GM10847 (cell line): Measurements from ENCODE around the gene ABCG1.

Experiments
- POLR2A ChIP-seq: IDR thresholded peaks from 2 replicates; pipeline ENCODE4 v1.6.1; 2011; ENCODE audit not compliant: insufficient read length; ENCODE audit errors: extremely low read depth

ABCG1 gene

DNA sequence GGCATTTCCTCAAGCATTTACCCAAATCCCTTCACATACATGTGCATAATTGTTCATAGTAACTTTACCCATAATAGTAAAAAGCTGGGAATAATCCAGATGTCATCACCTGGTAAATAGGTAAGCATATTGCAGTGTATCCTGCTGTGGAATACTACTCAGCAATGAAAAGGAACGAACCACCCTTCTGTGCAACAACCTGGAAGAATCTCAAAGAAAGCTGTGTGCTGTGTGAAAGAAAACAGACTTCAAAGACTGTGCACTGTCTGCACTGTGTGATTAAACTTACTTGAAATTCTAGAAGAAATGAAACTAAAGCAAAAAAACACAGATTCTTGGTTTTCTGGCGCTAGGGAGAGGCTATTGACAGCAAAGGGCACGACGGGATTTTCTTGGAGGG, 118.3 kb downstream of the ABCG1 start:
- TF ChIP-seq POLR2A, result no peak

DNA sequence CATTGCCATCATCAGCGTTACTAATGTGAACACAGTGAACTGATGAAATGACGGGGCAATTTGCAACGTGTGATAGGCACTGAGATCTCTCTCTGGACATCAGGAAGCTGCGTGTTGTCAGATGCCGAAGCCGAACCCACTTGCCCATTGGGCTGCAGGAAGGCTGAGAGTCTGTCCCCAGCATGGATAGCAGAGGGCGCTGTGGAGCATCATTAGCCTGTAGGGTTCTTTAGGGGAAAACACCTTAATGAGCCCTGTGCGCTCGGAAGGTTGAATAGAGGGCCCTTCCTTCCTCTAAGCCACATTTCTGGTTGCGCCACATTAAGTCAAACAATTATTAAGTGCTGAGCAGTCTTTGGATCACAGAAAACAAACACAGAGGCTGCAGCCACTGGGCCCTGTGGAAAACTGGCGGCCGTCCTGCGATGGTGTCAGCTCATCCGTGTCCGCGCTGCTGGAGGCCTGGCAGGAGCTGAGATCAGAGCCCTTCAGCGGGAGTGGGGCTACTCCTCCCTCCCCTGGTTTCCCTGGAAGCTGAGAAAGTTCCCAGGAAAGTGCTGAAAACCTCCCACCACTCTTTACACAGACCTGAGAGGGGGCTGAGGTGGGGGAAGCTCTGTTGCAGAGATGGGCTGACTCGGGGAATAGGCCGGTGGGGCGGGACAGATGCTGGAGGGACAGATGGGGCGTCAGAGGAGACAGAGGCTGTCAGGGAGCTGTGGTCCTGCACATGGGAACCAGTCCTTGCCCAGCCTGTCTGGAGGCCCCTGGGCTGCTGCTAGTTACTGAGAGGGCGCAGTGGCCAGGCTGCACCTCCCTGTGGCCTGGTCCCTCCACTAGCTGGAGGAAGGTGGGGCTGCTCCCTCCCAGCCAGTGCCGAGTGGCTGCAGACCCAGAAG, 119.1 kb downstream of the ABCG1 start:
- TF ChIP-seq POLR2A, result no peak

DNA sequence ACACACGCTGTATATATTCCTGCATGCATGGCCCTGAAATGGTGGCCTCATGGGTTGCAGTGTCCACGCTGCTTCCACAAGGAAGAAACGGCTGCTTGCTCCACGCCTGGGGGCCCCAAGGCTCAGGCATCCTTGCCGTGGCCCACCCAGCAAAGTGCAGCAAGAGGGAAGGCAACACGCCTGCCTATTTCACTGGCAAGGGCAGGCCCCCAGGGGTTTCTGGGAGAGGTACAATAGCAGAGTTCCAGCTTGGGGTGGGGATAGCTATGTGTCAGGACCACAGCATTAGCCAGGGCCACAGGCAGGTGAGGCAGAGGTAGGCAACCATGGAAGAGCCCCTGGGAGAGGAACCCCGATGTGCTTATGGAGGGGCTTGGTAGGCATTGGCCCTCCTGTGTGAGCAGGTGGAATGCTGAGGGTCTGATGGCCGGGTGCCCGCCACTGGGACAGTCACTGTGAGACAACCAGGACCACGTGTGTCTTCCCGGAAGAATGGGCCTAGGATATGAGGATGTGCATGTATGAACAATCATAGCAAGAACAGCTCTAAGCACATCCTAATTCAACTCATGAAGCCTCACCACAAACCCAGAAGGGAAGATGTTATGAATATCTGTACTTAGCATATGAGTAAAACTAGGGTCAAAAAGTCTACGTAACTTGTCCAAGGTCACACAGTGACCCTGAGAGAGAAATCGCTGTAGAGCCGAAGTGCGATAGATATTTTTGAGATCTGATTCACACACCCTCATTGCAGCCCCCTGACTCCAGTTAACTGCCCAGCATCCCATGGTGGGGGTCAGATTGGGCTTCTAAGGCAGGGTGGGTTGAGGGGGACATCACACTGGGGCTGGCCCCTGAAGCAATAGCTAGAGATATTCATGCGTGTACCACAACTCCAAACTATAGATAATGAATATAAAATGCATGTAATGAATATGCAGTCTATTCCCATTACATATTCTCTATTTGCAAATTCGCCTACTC, 120.1 kb downstream of the ABCG1 start:
- TF ChIP-seq POLR2A, result no peak

DNA sequence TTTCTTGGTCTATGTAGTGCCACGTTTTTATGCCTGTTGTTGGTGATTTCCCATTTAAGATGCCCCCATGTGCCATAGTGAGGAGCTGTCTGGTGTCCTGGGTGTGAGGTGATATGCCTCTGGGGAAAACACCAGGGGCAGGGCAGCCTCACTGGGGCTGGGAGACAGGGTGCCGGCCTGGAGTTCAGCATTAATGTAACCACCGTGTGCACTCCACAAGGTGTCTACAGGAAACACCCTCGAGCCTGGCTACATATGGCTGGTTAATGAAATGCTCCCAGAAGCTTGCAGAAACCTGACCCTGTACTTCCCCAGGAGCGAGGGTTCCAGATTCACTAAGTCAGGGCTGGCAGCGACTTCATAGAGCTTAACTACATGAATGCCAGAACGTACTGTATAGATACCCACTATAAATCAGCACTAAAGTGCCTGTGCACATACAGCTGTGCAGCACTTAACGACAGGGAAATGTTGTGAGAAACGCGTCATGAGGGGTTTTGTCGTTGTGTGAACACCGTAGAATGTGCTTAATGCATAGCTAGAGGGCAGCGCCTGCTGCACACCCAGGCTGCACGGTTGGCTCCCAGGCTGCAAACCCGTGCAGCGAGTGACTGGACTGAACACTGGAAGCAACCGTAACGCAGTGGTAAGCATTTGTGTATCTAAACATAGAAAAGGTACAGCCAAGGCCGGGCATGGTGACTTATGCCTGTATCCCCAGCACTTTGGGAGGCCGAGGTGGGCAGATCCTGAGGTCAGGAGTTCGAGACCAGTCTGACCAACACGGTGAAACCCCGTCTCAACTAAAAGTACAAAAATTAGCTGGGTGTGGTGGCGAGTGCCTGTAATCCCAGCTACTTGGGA, 121.5 kb downstream of the ABCG1 start:
- no peak for TF ChIP-seq POLR2A

DNA sequence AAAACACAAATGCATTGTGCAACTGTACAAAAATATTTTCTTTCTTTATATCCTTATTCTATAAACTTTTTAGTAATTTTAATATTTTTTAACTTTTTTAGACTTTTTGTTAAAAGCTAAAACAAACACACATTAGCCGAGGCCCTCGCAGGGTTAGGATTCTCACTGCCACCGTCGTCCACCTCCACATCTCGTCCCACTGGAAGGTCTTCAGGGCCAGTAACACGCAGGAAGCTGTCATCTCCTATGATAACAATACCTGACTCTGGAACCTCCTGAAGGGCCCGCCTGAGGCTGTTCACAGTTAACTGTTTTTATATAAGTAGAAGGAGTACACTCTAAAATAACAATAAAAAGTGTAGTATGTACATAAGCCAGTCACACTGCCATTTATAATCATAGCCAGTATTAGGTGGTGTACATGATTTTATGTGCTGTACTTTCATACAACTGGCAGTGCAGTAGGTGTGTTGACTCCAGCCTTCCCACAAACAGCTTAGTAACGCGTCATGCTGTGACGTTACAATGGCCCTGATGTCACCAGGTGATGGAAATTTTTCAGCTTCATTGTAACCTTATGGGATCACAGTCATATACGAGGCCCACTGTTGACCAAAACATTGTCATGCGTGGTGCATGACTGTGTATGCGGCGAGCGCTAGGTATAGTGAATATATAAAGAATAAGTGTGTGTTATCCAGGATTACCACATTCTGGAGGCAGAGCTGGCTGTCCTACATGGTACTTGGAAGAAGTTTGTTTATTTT, 123.0 kb downstream of the ABCG1 start:
- no peak for TF ChIP-seq POLR2A

DNA sequence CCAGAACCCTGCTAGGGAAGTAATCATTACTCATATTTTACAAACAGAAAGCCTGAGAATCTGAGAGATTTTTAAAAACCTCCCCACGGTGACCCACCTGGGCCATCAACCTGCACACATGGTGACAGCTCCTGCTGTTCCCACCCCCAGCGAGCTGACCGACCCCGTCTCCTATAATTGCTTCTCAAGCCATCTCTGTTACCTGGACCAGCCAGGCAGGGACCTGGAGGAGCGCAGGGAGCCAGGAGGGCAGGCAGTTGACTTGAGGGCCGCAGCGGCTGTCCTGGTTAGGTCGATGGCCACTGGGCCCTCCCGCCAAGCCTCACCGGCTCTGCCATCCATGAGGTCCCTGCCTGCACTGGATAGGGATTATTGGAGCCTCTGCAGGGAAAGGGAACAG, 124.2 kb downstream of the ABCG1 start:
- TF ChIP-seq POLR2A, result no peak

DNA sequence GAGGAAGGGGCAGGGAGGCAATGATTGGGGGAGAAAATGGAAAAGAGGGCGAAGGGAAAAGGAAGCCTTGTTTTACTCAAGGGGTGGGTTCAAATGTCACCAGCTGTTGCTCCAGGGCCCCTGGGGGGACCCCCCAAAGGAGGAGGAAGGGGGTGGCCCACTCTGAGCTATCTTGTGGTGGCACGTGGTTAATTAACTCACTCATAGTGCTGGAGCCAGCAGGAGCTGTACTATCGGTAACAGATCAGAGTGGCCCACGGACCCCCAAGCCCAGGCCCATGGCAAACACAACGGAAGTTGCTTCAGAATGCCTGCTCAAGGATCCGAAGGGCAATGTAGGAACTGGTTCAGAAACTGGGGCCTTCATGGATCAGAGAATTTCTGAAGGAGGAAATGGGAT, 124.6 kb downstream of the ABCG1 start:
- no peak for TF ChIP-seq POLR2A

DNA sequence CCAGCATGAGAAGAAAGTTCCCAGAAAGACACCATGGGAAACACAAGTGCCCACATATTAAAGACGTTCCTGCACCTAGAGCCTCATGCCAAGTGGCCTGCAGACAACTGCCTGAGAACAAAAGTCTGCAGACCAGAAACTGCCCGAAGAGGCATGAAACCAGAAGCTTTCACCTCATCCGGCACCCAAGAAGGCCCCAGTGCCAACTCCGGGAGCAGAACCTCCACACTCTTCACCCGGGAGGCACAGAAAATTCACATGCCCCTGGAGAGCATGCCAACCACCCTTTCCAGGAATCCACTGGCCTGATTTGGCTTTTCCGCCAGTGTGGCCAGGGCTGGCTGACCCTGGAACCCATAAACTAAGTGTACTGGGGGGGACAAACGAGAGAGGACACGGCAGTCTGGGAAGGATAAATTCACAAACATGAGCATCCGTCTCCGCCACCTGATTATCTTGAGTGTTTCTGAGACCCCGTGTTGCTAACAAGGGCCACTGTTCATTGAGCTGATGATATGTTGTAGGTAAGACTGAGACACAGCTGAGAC, 125.1 kb downstream of the ABCG1 start:
- TF ChIP-seq POLR2A, result no peak

DNA sequence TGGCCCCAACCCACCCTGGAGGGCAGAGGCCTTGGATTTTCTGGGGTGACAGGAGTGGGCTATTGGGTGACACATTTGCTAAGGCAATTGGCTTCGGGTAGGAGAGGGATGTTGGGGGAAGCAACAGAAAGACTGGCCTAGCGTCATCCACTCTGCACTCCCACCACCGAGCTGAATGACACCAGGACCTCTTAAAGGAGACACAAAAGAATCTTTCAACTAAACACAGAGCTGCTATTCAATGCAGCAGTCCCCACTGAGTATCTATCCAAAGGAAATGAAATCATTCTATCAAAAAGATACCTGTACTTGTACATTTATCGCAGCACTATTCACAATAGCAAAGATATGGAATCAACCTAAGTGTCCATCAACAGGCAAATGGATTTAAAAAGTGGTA, 125.7 kb downstream of the ABCG1 start:
- TF ChIP-seq POLR2A, result no peak

DNA sequence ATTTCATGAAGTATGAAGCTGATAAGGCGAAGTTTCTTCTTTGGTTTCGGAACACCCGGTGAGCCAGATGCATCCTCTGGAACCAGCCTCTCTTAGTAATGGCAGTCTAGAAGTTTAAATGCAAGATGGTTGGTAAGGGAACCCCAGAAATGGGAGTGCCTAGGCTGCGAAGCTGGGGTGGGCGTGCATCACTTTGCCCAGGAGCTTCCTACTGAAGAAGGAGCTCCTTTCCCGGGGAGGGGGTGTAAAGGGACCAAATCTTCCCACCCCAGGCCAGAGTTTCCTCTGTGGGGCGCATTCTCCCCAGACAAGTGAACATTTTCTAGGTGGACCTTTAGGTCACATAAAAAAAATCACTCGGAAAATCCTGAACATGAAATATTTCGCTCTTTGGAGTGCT, 127.5 kb downstream of the ABCG1 start:
- no peak for TF ChIP-seq POLR2A
